GOT3 (cell line): ENCODE data around the gene LTA.
A peak's percentile ranks its signal among the peaks of the same experiment; 100 is the strongest.

Experiments used
- DNase-seq: peaks from one replicate; lab custom pipeline; 2025; ENCODE audit warnings: mixed read lengths; lab: John Stamatoyannopoulos, UW

The LTA gene

DNA sequence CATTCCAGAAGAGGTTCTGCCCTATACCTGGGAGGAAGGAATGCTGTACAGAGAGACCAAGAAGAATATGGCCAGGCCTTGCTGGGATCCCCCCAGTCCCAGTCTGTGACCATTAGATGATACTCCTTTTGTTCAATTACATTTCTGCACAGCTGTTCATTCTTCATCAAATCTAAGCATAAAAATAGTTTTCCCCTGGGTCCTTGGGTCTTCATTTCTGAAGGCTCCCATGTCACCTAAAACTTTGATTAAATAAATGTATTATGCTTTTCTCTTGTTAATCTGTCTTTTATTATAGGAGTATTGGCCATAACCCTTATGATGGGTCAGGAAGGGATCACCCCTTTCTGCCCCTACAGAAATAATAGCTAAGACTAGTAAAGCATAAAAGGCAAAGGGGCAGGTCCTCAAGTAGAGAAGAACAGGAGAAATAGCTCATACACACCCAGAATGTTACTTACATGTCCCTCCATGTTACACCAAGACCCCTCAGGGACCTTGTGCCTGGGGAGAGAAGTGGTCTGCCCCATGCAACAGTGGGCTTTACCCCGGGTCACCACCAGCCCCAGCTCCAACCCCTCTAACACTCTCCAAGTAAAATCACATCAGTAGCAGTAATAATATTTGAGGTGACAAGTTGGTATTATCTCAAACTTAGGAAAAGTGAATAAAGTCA lies 2.1 kb upstream of the LTA start:
- DNase-seq, result no peak

DNA sequence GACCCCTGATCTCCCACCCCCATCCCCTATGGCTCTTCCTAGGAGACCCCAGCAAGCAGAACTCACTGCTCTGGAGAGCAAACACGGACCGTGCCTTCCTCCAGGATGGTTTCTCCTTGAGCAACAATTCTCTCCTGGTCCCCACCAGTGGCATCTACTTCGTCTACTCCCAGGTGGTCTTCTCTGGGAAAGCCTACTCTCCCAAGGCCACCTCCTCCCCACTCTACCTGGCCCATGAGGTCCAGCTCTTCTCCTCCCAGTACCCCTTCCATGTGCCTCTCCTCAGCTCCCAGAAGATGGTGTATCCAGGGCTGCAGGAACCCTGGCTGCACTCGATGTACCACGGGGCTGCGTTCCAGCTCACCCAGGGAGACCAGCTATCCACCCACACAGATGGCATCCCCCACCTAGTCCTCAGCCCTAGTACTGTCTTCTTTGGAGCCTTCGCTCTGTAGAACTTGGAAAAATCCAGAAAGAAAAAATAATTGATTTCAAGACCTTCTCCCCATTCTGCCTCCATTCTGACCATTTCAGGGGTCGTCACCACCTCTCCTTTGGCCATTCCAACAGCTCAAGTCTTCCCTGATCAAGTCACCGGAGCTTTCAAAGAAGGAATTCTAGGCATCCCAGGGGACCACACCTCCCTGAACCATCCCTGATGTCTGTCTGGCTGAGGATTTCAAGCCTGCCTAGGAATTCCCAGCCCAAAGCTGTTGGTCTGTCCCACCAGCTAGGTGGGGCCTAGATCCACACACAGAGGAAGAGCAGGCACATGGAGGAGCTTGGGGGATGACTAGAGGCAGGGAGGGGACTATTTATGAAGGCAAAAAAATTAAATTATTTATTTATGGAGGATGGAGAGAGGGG lies 1.4 kb downstream of the LTA start:
- no peak for DNase-seq

DNA sequence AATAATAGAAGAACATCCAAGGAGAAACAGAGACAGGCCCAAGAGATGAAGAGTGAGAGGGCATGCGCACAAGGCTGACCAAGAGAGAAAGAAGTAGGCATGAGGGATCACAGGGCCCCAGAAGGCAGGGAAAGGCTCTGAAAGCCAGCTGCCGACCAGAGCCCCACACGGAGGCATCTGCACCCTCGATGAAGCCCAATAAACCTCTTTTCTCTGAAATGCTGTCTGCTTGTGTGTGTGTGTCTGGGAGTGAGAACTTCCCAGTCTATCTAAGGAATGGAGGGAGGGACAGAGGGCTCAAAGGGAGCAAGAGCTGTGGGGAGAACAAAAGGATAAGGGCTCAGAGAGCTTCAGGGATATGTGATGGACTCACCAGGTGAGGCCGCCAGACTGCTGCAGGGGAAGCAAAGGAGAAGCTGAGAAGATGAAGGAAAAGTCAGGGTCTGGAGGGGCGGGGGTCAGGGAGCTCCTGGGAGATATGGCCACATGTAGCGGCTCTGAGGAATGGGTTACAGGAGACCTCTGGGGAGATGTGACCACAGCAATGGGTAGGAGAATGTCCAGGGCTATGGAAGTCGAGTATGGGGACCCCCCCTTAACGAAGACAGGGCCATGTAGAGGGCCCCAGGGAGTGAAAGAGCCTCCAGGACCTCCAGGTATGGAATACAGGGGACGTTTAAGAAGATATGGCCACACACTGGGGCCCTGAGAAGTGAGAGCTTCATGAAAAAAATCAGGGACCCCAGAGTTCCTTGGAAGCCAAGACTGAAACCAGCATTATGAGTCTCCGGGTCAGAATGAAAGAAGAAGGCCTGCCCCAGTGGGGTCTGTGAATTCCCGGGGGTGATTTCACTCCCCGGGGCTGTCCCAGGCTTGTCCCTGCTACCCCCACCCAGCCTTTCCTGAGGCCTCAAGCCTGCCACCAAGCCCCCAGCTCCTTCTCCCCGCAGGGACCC lies 2.3 kb downstream of the LTA start:
- DNase-seq, result no peak

DNA sequence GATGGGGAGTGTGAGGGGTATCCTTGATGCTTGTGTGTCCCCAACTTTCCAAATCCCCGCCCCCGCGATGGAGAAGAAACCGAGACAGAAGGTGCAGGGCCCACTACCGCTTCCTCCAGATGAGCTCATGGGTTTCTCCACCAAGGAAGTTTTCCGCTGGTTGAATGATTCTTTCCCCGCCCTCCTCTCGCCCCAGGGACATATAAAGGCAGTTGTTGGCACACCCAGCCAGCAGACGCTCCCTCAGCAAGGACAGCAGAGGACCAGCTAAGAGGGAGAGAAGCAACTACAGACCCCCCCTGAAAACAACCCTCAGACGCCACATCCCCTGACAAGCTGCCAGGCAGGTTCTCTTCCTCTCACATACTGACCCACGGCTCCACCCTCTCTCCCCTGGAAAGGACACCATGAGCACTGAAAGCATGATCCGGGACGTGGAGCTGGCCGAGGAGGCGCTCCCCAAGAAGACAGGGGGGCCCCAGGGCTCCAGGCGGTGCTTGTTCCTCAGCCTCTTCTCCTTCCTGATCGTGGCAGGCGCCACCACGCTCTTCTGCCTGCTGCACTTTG lies 3.3 kb downstream of the LTA start, which contains the start of gene TNF:
TNF (plus strand) TSS at position 231 of the 567 bp plus-strand sequence; CDS start at position 408, 177 bp downstream.
- DNase-seq, result no peak

DNA sequence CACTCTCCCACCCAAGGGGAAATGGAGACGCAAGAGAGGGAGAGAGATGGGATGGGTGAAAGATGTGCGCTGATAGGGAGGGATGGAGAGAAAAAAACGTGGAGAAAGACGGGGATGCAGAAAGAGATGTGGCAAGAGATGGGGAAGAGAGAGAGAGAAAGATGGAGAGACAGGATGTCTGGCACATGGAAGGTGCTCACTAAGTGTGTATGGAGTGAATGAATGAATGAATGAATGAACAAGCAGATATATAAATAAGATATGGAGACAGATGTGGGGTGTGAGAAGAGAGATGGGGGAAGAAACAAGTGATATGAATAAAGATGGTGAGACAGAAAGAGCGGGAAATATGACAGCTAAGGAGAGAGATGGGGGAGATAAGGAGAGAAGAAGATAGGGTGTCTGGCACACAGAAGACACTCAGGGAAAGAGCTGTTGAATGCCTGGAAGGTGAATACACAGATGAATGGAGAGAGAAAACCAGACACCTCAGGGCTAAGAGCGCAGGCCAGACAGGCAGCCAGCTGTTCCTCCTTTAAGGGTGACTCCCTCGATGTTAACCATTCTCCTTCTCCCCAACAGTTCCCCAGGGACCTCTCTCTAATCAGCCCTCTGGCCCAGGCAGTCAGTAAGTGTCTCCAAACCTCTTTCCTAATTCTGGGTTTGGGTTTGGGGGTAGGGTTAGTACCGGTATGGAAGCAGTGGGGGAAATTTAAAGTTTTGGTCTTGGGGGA lies 4.0 kb downstream of the LTA start:
- no peak for DNase-seq

DNA sequence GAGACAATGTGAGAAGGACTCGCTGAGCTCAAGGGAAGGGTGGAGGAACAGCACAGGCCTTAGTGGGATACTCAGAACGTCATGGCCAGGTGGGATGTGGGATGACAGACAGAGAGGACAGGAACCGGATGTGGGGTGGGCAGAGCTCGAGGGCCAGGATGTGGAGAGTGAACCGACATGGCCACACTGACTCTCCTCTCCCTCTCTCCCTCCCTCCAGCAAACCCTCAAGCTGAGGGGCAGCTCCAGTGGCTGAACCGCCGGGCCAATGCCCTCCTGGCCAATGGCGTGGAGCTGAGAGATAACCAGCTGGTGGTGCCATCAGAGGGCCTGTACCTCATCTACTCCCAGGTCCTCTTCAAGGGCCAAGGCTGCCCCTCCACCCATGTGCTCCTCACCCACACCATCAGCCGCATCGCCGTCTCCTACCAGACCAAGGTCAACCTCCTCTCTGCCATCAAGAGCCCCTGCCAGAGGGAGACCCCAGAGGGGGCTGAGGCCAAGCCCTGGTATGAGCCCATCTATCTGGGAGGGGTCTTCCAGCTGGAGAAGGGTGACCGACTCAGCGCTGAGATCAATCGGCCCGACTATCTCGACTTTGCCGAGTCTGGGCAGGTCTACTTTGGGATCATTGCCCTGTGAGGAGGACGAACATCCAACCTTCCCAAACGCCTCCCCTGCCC lies 4.9 kb downstream of the LTA start:
- no peak for DNase-seq

DNA sequence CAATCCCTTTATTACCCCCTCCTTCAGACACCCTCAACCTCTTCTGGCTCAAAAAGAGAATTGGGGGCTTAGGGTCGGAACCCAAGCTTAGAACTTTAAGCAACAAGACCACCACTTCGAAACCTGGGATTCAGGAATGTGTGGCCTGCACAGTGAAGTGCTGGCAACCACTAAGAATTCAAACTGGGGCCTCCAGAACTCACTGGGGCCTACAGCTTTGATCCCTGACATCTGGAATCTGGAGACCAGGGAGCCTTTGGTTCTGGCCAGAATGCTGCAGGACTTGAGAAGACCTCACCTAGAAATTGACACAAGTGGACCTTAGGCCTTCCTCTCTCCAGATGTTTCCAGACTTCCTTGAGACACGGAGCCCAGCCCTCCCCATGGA lies 5.5 kb downstream of the LTA start:
- DNase-seq, result no peak

DNA sequence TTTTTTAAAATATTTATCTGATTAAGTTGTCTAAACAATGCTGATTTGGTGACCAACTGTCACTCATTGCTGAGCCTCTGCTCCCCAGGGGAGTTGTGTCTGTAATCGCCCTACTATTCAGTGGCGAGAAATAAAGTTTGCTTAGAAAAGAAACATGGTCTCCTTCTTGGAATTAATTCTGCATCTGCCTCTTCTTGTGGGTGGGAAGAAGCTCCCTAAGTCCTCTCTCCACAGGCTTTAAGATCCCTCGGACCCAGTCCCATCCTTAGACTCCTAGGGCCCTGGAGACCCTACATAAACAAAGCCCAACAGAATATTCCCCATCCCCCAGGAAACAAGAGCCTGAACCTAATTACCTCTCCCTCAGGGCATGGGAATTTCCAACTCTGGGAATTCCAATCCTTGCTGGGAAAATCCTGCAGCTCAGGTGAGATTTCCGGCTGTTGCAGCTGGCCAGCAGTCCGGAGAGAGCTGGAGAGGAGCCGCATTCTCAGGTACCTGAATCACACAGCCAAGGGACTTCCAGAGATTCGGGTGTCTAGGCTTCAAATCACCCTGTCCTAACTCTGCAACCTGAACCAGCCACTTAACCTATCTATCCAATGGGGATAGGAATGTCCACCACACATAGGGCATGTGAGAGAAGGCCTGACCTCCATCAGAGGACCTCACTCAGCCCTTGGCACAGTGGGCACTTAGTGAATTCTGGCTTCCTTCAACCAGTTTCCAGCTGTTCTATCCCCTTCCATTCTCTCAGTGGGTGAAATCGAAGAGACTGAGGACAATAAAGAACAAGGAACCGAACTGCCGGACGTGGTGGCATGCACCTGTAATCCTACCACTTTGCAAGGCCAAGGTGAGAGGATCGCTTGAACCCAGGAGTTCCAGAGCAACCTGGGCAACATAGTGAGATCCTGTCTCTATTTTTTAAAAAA lies 6.4 kb downstream of the LTA start:
- no peak for DNase-seq

DNA sequence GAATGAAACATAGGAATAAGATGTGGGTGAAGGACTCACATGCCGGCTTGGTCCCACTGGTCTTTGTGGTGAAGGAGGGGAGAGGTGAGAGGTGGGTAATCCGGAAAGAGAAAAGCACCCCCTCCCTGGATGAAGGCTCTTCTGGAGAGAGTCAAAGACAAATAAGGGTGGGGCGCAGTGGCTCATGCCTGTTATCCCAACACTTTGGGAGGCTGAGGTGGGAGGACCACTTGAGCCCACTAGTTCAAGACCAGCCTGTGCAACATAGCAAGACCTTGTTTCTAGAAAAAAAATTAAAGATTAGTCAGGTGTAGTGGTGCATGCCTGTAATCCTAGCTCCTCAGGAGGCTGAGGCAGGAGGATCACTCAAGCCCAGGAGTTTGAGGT lies 7.0 kb downstream of the LTA start:
- no peak for DNase-seq

DNA sequence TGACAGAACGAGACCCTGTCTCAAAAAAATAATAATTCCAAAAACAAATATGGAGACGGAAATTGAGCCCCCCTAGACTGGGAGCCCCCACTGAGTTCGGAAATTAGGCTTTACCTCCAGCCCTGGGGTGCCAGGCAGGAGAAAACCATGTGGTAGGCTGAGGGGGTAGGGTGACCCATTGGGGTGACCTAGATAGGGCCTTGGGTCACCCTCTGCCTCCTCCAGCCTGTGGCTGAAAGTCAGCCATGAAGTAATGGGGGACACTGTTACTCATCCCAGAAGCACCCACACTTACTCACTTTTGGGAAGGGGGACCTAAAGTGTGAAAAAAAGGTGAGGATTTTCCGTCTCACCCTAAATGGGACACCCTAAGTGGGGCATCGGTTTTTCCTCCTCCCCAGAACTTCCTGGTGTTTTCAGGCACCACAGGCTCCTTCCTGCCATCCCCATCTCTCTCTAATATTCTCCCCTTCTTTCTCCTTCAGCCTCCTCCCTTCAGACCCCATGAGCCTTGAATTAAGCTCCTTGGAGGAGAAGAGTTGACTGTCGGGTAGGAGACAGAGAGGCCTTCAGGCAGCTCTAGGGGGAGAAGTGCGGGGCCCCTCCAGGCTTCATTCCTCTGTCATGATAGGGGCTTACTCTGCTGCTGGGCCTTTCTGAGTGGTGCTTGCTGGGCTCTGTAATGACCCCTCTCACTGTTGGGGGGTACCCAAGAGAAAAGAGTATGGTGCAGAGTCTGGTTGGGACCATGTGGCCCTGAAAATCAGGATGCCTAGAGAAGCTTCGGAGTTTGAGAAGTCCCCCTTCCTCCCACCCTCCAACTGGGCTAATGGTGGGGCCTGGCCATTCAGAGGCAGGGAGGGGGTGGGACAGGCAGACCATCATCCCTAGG lies 7.7 kb downstream of the LTA start:
- DNase-seq, result no peak

DNA sequence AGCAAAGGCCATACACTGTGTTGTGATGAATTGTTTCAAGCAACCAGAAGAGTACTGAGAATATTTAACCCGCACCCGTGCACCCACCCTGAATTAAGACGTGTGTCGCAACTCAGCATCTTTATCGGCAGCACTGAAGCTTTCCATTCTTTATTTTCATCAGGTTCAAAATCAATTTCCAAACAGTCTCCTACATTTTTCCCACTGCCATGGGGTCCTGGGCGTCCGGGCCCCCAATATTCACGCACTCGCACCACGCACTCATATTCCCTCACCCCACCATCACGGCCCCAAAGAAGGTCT lies 8.3 kb downstream of the LTA start:
- no peak for DNase-seq

DNA sequence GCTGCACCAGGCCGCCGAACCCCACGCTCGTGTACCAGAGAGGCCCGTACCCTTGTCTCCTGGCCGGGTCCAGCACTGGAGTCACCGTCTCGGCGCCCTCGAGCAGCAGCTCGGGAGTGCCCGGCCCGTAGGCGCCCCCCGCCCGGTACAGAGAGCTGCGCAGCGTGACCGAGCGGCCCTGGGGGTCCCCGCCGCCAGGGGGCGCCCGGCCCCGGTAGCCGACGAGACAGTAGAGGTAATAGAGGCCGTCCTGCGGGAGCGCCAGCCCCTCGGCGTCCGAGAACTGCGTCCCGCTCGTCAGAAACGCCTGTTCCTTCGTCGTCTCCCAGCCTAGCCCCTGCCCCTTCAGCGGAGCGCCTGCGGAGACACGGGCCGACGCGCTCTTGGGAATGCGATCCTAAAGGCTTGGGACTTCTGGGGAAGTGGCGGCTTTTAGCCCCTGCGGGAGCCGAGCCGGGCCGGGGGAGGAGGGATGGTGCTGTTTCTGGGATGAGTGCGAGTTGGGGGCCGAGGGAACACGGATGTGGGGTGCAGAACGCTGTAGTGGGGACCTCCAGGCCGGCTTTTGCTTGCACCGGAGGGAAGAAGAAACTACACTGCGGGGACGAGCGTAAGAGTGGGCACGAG lies 8.8 kb downstream of the LTA start:
- DNase-seq, result peak; percentile 55

DNA sequence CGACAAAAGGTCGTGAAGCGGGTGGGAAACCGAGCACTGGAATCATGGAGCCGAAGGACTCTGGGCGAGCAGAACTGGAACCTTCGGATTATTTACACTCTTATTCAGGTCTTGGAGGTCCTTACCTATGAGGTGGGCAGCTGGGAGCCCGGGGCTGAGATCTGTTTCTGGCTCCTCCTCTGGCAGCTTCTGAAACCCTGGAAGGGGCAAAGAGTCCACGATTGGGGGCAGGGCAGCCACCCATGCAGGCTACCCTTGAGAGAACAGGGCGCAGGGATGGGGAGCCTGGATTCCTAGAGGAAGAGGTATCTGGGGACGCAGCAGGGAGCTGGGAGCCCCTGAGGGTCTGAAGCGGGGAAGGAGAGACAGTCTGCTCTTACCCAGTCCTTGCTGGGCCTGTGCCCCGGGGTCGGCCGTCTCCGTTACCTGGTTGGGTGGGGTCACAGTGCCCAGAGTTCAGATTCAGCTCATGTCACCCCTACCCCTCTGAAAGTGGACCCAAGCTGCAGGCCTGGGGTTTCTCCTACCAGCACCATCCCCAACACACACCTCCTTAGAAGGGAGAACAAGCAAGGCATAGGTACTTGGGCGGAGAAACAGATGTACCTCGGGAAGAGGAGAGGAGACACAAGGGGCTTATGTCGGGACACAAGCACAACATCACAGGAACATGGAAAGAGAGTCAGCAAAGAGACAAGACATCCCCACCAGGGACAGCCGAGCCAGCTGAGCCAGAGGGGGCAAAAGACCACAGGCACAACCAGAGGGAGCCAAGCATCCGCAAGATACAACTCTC lies 9.5 kb downstream of the LTA start:
- no peak for DNase-seq

DNA sequence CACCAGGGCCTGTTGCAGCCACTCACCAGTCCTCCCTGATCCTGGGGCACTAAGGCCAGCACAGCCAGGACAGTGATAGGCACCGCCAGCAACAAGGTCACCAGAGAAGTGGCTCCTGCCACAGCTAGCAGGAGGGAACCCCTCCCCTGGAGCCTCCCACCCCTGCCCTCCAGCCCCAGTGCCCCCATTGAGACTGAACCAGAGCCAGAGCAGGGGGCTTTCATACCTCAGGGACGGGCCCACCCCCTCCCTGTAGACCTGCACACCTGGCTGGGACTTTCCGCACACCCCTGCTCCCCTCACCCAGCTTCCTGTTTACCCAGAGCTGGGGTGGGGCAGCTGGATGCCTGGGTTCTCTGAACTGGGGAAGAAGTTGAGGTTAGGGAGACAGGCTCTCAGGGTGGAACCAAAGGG lies 10.1 kb downstream of the LTA start, which contains the start of gene LTB:
LTB (minus strand) TSS at position 195 of the 414 bp plus-strand sequence; CDS start at position 188, 7 bp downstream.
- DNase-seq, result no peak

DNA sequence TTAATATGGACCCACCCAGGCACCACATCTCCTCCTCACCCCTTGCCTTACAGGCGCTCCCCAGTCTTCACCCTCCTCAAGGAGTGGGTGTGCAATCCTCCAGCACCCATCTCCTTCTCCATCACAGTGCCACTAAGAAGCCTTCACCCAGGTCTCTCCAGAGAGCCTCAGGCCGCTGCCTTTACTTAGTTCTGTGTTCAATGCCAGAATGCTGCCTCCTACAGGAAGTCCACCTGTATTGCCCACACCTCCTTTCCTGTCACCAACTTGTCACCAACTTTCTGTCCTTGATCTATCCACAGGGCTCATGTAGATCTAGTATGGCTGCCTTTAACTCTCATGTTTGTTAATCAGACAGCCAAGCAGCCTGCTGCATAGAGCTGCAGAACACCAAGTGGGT lies 13.4 kb downstream of the LTA start:
- no peak for DNase-seq

DNA sequence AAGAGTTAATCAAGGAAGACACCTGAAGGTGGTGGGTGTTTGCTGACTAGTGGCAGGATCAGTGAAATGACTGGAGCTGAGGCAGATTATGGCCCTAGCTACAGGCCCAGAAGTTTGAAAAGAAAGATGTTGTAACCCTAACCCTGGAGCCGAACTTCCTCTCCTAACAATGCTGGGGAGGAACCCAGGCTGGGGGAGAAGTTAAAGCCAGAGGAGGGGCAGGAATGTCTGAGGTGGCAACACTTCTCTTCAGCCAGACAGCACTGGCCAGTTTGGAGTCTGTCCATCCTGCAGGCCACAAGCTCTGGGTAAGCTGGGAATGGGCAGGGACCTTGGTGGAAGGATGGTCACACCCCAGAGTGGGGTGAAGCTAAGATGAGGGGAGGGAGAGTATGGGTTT lies 13.9 kb downstream of the LTA start, which contains the start of gene LST1:
LST1 (plus strand) TSS at position 270 of the 400 bp plus-strand sequence. CDS start 1,023 bp downstream, outside the sequence.
- no peak for DNase-seq
